ENCODE measurements around the gene SLC1A3.

Gene SLC1A3

GRCh38 chr5:36658038-36658756 is 51.8 kb downstream of the SLC1A3 start:
- no peak for DNase-seq

- DNase-seq, result no peak
These were observed 53.0 kb downstream of the SLC1A3 start for GRCh38 chr5:36659411-36659810.

- DNase-seq, result no peak
These were observed 54.1 kb downstream of the SLC1A3 start for GRCh38 chr5:36660397-36661049.

GRCh38 chr5:36661456-36662220 is 55.2 kb downstream of the SLC1A3 start:
- no peak for DNase-seq

- DNase-seq, result no peak
These were observed 56.0 kb downstream of the SLC1A3 start for GRCh38 chr5:36662291-36662851.

- DNase-seq, result no peak
These were observed 58.4 kb downstream of the SLC1A3 start for GRCh38 chr5:36664766-36665165.

- no peak for DNase-seq
These were observed 59.2 kb downstream of the SLC1A3 start for GRCh38 chr5:36665628-36666027.

- no peak for DNase-seq
These were observed 59.9 kb downstream of the SLC1A3 start for GRCh38 chr5:36666274-36666673.

GRCh38 chr5:36666986-36667385 is 60.6 kb downstream of the SLC1A3 start:
- DNase-seq, result no peak

GRCh38 chr5:36667824-36668223 is 61.4 kb downstream of the SLC1A3 start:
- DNase-seq, result no peak

- no peak for DNase-seq
These were observed 62.7 kb downstream of the SLC1A3 start for GRCh38 chr5:36669015-36669651.

GRCh38 chr5:36670548-36670947 is 64.1 kb downstream of the SLC1A3 start:
- no peak for DNase-seq

- DNase-seq, result no peak
These were observed 68.9 kb downstream of the SLC1A3 start for GRCh38 chr5:36675282-36675681.

- no peak for DNase-seq
These were observed 73.0 kb downstream of the SLC1A3 start for GRCh38 chr5:36679221-36679989.

- no peak for DNase-seq
These were observed 73.7 kb downstream of the SLC1A3 start for GRCh38 chr5:36680066-36680465.

- no peak for DNase-seq
These were observed 75.3 kb downstream of the SLC1A3 start for GRCh38 chr5:36681711-36682110.

- no peak for DNase-seq
These were observed 76.1 kb downstream of the SLC1A3 start for GRCh38 chr5:36682499-36682898.

GRCh38 chr5:36683821-36684434 is 77.5 kb downstream of the SLC1A3 start:
- DNase-seq, result no peak

- DNase-seq, result no peak
These were observed 79.4 kb downstream of the SLC1A3 start for GRCh38 chr5:36685631-36686288.

- no peak for DNase-seq
These were observed 80.5 kb downstream of the SLC1A3 start for GRCh38 chr5:36686881-36687280.

GRCh38 chr5:36688722-36689121 is 82.3 kb downstream of the SLC1A3 start:
- DNase-seq, result no peak
